Measurements from ENCODE around the gene PGD.
"Not testable (repeated sequence)": the region's sequence is repeated elsewhere in the genome, so short reads cannot be mapped to it uniquely, and the experiment has no call there.

PGD gene

DNA sequence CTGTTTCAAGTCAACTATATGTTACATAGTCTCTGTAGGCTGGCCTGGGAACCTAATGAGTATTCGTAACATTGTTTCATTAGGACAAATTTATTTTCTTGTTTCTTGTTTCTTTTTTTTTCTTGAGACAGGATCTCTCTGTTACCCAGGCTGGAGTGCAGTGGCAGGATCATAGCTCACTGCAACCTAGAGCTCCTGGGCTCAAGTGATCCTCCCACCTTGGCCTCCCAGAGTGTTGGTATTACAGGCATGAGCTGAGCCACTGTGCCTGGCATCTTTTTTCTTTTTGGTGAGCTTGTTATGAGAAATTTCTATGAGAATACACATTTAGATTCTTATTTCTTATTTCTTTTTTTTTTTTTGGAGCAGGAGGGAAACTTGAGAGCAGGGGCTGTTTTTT is 38.2 kb downstream of the PGD start:
- no peak for DNase-seq (ENCODE audit: low read depth)

DNA sequence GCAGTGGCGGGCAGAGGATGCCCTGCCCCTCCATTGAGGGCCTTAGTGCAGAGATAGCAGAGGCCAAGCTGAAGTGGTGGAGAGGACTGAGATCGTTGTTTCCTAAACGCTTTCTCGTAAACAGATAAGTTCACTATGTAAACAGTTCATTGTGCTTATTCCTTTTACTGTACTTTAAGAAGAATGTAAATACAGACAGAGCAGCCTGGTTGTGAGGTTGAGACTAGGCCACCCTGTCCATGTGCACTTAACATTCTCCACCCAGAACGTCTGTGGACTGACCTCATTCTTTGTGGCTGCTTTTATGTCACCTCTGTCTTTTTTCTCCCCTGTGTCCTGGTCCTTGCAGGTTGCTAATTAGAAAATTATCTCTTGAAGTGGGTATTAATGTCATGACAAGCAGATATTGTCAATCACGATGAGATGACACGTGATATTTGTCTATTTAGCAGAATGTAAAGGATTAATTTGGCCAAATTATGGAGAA is 39.9 kb downstream of the PGD start:
- DNase-seq (ENCODE audit: low read depth): no peak

DNA sequence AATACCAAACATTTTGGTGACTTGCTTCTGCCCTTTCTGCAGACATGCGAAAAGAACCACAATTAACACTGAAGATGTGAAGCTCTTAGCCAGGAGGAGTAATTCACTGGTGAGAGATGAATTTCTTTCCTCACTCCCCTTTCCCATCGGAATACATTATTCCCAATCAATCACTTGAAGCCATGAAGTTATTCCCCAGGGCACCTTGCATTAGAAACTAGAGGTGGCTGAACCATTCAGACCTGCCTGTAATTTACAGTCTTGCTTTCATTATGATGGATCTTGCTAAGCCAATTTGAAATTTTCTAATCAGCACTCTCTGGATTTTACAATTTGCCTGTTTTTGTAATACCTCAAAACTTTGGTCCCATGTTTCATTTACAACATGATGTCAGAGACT is 41.4 kb downstream of the PGD start:
- no peak for DNase-seq (ENCODE audit: low read depth)

- no peak for DNase-seq (ENCODE audit: low read depth)
These were observed 41.9 kb downstream of the PGD start for GRCh38 chr1:10440794-10441193.

DNA sequence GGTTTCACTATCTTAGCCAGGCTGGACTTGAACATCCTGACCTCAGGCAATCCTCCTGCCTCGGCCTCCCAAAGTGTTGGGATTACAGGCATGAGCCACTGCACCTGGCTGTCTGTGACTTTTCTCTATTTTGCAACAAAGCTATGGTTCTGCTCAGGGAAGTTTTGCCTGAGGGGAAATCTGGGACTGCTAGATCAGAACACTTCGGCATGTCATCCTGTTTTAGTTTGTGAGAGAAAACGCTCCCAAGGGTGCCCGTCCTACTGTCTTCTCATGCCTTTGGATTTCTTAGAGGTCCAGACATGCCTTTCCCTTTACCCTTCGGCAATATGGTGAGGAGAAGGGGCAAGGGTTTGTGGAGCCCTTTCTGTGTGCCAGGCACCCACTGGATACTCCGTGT is 45.4 kb downstream of the PGD start:
- DNase-seq (ENCODE audit: low read depth): no peak

- DNase-seq (ENCODE audit: low read depth): no peak
These were observed 46.0 kb downstream of the PGD start for GRCh38 chr1:10444795-10445397.

DNA sequence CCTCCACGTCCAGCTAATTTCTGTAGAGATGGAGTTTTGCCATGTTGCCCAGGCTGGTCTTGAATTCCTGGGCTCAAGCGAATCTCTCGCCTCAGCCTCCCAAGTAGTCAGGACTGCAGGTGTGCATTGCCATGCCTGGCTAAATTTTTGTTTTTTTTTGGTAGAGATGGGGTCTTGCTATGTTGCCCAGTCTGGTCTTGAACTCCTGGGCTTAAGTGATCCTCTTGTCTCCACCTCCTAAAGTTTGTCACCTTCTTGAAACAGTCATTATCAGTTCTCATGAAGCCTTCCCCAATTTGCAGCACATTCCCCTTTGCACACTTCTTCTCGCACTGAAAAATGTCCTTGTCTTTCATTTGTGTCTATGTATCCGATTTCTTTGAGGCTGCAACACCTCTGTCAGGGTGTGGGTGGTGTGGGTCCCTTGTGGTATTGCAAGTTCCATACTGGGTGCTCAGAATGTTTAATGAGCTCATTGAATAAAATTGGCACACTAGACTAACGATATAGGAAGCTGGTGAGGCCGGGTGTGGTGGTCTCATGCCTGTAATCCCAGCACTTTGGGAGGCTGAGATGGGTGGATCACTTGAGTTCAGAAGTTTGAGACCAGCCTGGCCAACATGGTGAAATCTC is 48.0 kb downstream of the PGD start:
- no peak for DNase-seq (ENCODE audit: low read depth)

DNA sequence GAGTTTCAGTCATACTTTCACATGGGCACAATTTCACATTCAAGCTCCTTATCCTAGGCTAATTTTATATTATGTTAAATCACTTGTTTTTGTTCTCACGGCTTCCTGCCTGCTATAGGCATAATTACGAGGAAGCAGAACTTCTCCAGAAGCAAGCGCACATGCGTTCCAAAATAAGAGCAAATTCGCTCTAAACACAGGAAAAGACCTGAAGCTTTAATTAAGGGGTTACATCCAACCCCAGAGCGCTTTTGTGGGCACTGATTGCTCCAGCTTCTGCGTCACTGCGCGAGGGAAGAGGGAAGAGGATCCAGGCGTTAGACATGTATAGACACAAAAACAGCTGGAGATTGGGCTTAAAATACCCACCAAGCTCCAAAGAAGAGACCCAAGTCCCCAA is 50.9 kb downstream of the PGD start, which contains the start of gene CORT:
CORT (plus strand) TSS at position 281 of the 400 bp plus-strand sequence. CDS start 193 bp downstream, outside the sequence.
- no peak for DNase-seq (ENCODE audit: low read depth)

DNA sequence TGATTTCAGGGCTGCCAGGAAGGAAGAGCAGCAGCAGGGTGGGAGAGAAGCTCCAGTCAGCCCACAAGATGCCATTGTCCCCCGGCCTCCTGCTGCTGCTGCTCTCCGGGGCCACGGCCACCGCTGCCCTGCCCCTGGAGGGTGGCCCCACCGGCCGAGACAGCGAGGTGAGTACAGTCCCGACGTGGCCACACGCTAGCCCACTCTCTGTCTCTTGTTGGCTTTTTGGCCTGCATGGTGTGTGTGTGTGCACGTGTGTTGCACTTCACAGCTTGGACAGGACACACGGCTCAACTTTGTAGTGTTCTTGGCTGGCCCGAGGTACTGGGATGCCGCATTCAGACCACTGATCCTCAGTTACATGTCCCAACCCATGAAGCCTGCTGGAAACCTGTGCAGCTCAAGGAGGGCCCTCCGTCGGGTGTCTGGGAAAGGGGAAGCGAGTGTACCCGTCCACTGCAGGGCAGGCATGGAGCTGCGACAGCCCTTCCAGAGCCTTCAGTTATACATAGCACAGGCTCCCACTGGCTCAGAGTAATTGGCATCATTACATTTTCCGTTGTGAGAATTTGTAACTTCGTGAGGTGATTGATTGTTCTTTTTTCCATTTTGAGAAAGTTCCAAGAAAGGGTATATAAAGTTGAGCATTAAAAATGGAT is 51.4 kb downstream of the PGD start:
- no peak for DNase-seq (ENCODE audit: low read depth)

- no peak for DNase-seq (ENCODE audit: low read depth)
These were observed 52.0 kb downstream of the PGD start for GRCh38 chr1:10450836-10451235.

GRCh38 chr1:10451287-10451686 is 52.4 kb downstream of the PGD start:
- DNase-seq (ENCODE audit: low read depth): no peak

DNA sequence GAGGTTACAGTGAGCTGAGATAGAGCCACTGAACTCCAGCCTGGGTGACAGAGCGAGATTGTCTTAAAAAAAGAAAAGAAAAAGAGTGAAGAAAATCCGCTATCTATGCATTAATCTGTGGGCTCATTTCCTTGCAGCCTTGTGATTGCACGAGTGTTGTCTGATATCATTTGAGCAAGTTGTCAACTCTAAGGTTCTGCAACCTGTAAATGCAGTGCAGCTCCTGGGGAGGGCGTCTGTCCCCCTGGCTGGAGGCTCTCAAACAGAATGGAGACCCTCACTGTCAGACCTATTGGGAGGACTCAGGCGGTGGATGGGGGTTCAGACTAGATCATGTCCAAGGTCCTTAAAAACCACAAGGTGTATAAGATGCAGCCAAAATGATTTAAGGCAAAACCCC is 57.2 kb downstream of the PGD start:
- DNase-seq (ENCODE audit: low read depth): no peak

DNA sequence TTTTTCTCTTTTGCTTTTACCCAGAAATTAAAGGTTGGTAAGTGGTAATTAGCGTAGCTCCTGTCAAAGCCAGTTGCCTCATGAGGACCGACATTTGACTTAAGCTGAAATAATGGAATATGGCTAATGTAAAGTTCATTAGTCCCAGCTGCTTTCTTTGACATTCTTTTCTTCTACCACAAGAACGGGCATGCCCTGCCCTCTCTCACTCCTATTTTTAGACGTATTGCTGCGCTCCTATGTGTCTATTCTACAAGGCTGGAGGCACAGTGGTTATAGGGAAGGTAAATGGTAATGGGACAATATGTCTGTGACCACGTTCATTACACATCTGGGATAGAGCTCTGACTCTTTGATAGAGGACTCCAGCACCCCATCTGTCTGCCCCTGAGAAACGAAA is 57.8 kb downstream of the PGD start:
- no peak for DNase-seq (ENCODE audit: low read depth)

DNA sequence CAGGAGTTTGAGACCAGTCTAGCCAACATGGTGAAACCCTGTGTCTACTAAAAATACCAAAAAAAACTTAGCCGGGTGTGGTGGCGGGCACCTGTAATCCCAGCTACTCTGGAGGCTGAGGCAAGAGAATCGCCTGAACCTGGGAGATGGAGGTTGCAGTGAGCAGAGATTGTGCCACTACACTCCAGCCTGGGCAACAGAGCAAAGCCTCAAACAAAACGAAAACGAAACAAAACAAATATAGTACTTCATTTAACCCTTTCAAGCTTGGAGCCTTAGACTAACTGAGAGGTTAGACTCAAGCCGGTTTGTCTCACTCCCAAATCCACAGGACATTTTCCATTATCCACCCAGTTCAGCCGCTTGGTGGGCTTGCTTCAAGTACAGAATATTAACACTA is 58.6 kb downstream of the PGD start:
- not testable (repeated sequence) for DNase-seq (ENCODE audit: low read depth)

GRCh38 chr1:10457875-10458274 is 59.0 kb downstream of the PGD start:
- no peak for DNase-seq (ENCODE audit: low read depth)

GRCh38 chr1:10459184-10459583 is 60.3 kb downstream of the PGD start:
- no peak for DNase-seq (ENCODE audit: low read depth)

DNA sequence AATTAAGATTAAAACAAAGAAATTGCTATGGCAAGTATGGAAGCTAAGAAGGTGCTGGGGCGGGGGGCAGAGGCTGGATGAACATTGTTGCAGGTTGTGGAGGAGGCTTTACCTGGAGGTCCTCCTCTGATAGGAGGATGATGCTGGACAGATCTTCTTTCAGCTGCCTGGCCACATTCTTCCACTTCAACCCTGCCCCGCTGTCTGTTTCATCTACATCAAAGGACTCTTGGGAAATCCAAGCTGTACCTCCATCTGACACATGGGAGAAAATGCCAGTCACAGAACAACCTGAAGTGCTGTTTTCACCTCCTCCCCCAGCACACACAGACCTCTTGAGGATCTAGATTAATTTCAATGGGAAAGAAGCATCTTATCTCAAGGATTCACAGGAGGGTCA is 68.2 kb downstream of the PGD start:
- DNase-seq (ENCODE audit: low read depth): no peak

- no peak for DNase-seq (ENCODE audit: low read depth)
These were observed 71.2 kb downstream of the PGD start for GRCh38 chr1:10470043-10470442.
